HEK293T (cell line): ENCODE results near the gene PPP1R14C.

ENCODE experiments used
- CTCF ChIA-PET: fragments of 350-600 bp; formaldehyde crosslinking; extraction: SDS; loops from one replicate; lab custom pipeline; 2021; ENCODE audit warnings: antibody characterized with exemption, inconsistent platforms; lab: Yijun Ruan, JAX
- POLR2A ChIA-PET: fragments of 350-600 bp; formaldehyde crosslinking; extraction: SDS; loops from one replicate; lab custom pipeline; 2020; ENCODE audit warnings: antibody characterized with exemption, inconsistent platforms; lab: Yijun Ruan, JAX
- DNase-seq: peaks from one replicate; pipeline ENCODE4 v3.0.0; 2012; ENCODE audit warnings: mixed read lengths; ENCODE audit errors: extremely low spot score
- ARNT ChIP-seq: fragments of 450-650 bp; IDR thresholded peaks from 2 replicates; pipeline ENCODE4 v1.6.1; 2017; ENCODE audit warnings: mild to moderate bottlenecking
- BHLHE40 ChIP-seq: fragments of 450-650 bp; IDR thresholded peaks from 2 replicates; pipeline ENCODE4 v1.6.1; 2016; ENCODE audit warnings: mild to moderate bottlenecking, moderate library complexity, borderline replicate concordance
- CTBP1 ChIP-seq: fragments of 450-650 bp; IDR thresholded peaks from 2 replicates; pipeline ENCODE4 v1.6.1; 2016; ENCODE audit warnings: borderline replicate concordance
- ELF4 ChIP-seq: fragments of 450-650 bp; IDR thresholded peaks from 2 replicates; pipeline ENCODE4 v1.6.1; 2017; ENCODE audit warnings: antibody characterized with exemption
- FOXA1 ChIP-seq: fragments of 450-650 bp; IDR thresholded peaks from 2 replicates; pipeline ENCODE4 v1.6.1; 2016; ENCODE audit warnings: mild to moderate bottlenecking
- FOXK2 ChIP-seq: fragments of 450-650 bp; IDR thresholded peaks from 2 replicates; pipeline ENCODE4 v1.6.1; 2016; ENCODE audit warnings: mild to moderate bottlenecking
- FOXM1 ChIP-seq: fragments of 450-650 bp; IDR thresholded peaks from 2 replicates; pipeline ENCODE4 v1.6.1; 2017; ENCODE audit warnings: mild to moderate bottlenecking, borderline replicate concordance
- HDGF ChIP-seq: fragments of 450-650 bp; IDR thresholded peaks from 2 replicates; pipeline ENCODE4 v1.6.1; 2017; ENCODE audit warnings: antibody characterized with exemption, borderline replicate concordance
- L3MBTL2 ChIP-seq: fragments of 450-650 bp; conservative IDR thresholded peaks from 2 replicates; pipeline ENCODE4 v1.6.1; 2016; ENCODE audit warnings: mild to moderate bottlenecking
- LEF1 ChIP-seq: fragments of 450-650 bp; IDR thresholded peaks from 2 replicates; pipeline ENCODE4 v1.6.1; 2017; ENCODE audit warnings: mild to moderate bottlenecking, borderline replicate concordance
- NFRKB ChIP-seq: fragments of 450-650 bp; IDR thresholded peaks from 2 replicates; pipeline ENCODE4 v1.6.1; 2016; ENCODE audit warnings: mild to moderate bottlenecking, moderate library complexity
- SP1 ChIP-seq: fragments of 450-650 bp; IDR thresholded peaks from 2 replicates; pipeline ENCODE4 v1.6.1; 2017
- SUZ12 ChIP-seq: fragments of 450-650 bp; IDR thresholded peaks from 2 replicates; pipeline ENCODE4 v1.6.1; 2016; ENCODE audit warnings: mild to moderate bottlenecking
- TARDBP ChIP-seq: fragments of 450-650 bp; IDR thresholded peaks from 2 replicates; pipeline ENCODE4 v1.6.1; 2016
- ZNF384 ChIP-seq: fragments of 450-650 bp; IDR thresholded peaks from 2 replicates; pipeline ENCODE4 v1.6.1; 2016
- TF ChIP-seq, protein P1 (sequence below): fragments of 450-650 bp; IDR thresholded peaks from 2 replicates; pipeline ENCODE4 v1.6.1; 2016

Gene PPP1R14C

DNA sequence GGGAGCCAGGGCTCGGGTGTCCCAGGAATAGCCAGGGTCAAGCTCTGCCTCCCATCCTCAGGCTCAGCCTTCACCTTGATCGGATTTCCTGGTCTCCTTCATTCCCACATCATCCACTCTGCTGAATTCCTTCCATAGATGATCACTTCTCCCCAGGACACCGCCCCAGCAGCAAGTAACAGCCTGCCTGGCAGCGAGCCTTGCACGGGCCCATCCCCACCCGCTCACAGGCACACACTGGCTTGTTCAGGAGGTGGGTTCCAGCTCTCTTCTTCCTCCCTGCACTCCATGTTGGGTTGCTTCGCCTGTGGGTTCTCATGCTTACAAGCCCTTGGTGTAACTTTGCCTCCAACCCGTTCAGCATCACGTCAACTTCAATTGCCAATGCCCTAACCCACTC lies 113.0 kb downstream of the PPP1R14C start:
- ChIA-PET CTCF (no interaction called here), POLR2A (no interaction called here)
- DNase-seq, result no peak
- no peak for TF ChIP-seq SUZ12
- no peak for TF ChIP-seq CTBP1
- no peak for TF ChIP-seq HDGF
- TF ChIP-seq, protein P1, sequence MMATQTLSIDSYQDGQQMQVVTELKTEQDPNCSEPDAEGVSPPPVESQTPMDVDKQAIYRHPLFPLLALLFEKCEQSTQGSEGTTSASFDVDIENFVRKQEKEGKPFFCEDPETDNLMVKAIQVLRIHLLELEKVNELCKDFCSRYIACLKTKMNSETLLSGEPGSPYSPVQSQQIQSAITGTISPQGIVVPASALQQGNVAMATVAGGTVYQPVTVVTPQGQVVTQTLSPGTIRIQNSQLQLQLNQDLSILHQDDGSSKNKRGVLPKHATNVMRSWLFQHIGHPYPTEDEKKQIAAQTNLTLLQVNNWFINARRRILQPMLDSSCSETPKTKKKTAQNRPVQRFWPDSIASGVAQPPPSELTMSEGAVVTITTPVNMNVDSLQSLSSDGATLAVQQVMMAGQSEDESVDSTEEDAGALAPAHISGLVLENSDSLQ, result no peak
- TF ChIP-seq ZNF384, result no peak
- no peak for TF ChIP-seq BHLHE40
- TF ChIP-seq FOXM1, result no peak
- no peak for TF ChIP-seq SP1
- TF ChIP-seq NFRKB, result no peak
- no peak for TF ChIP-seq LEF1
- TF ChIP-seq ARNT, result no peak
- TF ChIP-seq TARDBP, result no peak
- TF ChIP-seq FOXK2, result no peak
- no peak for TF ChIP-seq FOXA1
- TF ChIP-seq ELF4, result no peak
- no peak for TF ChIP-seq L3MBTL2

DNA sequence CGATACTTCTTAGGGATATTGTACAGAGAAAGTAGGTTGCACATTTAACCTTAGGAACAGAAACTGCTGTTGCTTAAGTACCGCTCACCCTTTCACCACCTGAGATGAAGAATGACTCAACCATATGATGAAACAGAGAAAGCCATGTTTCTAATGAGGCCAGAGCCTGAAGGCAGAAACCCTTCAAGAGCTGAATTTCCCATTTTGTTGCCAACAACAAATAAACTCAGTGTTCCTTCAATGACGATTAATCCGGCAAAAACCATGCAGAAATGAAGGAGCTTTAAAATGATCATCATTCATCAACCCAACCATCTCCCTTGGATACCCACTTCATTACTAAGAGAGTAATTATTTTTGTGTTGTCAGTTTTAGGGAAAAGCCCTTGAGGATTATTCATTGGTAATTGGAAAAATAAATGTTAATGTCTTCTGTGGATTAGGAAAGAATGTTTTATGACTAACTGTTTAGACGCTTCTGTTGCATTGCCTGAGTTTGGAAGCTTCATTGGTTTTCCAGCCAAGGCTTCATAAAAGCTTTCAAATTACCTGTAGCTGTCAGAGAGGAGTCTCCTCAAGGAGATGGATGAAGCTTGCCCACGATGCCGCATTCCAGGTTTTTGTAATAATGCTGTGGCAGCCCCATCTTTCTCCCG lies 113.9 kb downstream of the PPP1R14C start:
- no peak for DNase-seq
- POLR2A ChIA-PET, result no interaction called here
- CTCF ChIA-PET, result interaction anchor here (1.3 kb wide), 1 partner anchor 12 kb away, joined by 3 read pairs; no protein-coding TSS in a partner anchor
- TF ChIP-seq CTBP1 (no peak), FOXK2 (no peak), LEF1 (no peak), FOXM1 (no peak), TARDBP (no peak), ZNF384 (no peak), BHLHE40 (no peak), HDGF (no peak), SUZ12 (no peak), FOXA1 (no peak), ARNT (no peak), L3MBTL2 (no peak), ELF4 (no peak)
- TF ChIP-seq, protein P1, result no peak

DNA sequence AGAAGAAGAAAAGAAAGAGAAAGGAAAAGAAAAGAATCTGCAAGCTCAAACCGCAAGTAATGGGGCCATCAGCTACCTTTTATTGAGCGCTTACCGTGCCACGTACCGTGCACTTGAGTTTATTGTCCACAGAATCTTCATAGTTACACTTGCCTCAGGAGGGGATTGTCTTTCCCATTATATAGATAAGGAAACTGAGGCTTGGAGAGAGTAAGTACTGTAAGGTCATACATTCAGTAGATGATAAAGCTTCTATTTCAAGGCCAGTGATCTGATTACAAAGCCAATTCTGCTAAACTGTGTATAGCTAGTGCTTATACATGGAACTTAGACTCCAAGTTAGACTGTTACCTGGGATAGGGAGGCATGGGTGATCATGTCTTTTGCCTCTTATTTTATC lies 115.5 kb downstream of the PPP1R14C start:
- no peak for TF ChIP-seq CTBP1
- TF ChIP-seq, protein P1, result no peak
- no peak for TF ChIP-seq ZNF384
- TF ChIP-seq FOXA1, result no peak
- no peak for TF ChIP-seq ARNT
- no peak for TF ChIP-seq L3MBTL2
- TF ChIP-seq LEF1, result no peak
- no peak for TF ChIP-seq FOXK2
- no peak for TF ChIP-seq BHLHE40
- no peak for TF ChIP-seq ELF4
- TF ChIP-seq SUZ12, result no peak
- TF ChIP-seq SP1, result no peak
- no peak for TF ChIP-seq FOXM1
- no peak for TF ChIP-seq HDGF
- POLR2A ChIA-PET, result interaction anchor here (1.3 kb wide), 1 partner anchor 10 kb away, joined by 3 read pairs; no protein-coding TSS in a partner anchor
- CTCF ChIA-PET, result no interaction called here
- no peak for DNase-seq

DNA sequence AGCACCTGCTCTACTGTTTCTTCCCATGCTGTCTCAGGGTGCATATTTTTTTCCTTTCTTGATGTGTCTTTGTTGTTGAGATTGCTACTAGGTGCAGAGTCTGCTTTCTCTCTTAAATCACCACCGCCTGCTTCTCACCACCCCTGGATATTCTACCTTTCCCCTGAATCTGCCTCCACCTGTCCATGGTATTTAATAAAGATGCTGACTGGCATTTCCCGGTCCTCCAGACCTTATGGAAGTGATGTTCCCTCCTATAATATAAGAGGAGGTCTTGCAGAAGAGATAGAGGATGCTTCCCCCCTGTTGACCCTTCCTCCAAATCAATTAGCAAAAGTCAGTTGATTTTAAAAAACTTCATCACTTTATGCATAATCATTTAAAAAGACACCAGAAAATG lies 118.1 kb downstream of the PPP1R14C start:
- TF ChIP-seq HDGF (no peak), NFRKB (no peak), L3MBTL2 (no peak), TARDBP (no peak), CTBP1 (no peak), ARNT (no peak), SUZ12 (no peak), ELF4 (no peak), SP1 (no peak), FOXM1 (no peak), FOXK2 (no peak), LEF1 (no peak), FOXA1 (no peak)
- TF ChIP-seq, protein P1, result no peak
- no peak for DNase-seq
- ChIA-PET CTCF (interaction anchor here (0.6 to 1.1 kb wide), 2 partner anchors 116 to 173 kb away, joined by 3 to 4 read pairs; no protein-coding TSS in a partner anchor), POLR2A (no interaction called here)

DNA sequence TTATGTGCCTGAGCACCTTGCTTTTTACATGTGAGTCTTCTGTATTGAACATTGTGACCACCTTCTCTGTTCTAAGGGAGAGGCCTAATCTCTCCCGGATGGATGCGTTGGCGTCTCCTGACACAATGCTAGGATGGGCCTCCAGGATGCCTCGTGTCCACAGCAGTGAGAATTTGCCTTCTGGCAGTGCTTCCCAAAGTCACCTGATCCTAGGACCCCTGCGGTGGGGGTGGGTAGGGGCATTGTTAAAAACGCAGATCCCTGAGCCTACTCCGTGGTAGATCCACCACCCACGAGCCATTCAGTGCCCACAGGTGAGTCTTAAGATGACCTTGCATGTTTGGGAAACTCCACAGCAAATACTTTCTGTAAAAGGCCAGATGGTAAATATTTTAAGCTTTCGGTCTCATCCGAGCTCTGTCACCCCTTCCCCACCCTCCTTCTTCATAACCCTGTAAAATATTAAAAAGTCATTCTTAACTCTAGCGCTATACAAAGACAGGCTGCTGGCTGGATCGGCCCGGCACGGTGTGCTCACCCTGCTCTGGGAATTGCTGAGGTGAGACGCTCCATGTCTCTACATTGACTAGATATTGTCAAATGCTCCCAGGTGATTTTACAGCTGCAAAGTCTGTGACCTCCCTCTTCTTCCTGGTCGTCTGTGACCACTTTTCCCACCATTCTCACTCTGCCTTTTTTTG lies 119.3 kb downstream of the PPP1R14C start:
- POLR2A ChIA-PET, result no interaction called here
- DNase-seq, result no peak
- TF ChIP-seq TARDBP (no peak), FOXA1 (no peak), ARNT (no peak), CTBP1 (no peak), FOXK2 (no peak), BHLHE40 (no peak), L3MBTL2 (no peak), NFRKB (no peak), SUZ12 (no peak)
- TF ChIP-seq, protein P1, result no peak
- CTCF ChIA-PET, result interaction anchor here (1.1 kb wide), 1 partner anchor 115 kb away, joined by 4 read pairs; no protein-coding TSS in a partner anchor
